Kidney glomerular epithelial cell (primary cell): ENCODE data around the gene CFAP74.
"Not testable (repeated sequence)": the region's sequence is repeated elsewhere in the genome, so short reads cannot be mapped to it uniquely, and the experiment has no call there.

Experiments used
- DNase-seq: peaks from one replicate; lab custom pipeline; 2025; lab: John Stamatoyannopoulos, UW

CFAP74 gene

GRCh38 chr1:1899266-1899966 lies 104.2 kb downstream of the CFAP74 start:
- no peak for DNase-seq

GRCh38 chr1:1898246-1898933 lies 105.2 kb downstream of the CFAP74 start:
- DNase-seq = no peak

GRCh38 chr1:1895456-1896336 lies 107.9 kb downstream of the CFAP74 start:
- no peak for DNase-seq

- DNase-seq = no peak
Observed at GRCh38 chr1:1895060-1895418, 108.5 kb downstream of the CFAP74 start.

- DNase-seq = no peak
Observed at GRCh38 chr1:1894354-1895059, 109.1 kb downstream of the CFAP74 start.

GRCh38 chr1:1893997-1894353 lies 109.6 kb downstream of the CFAP74 start:
- no peak for DNase-seq

GRCh38 chr1:1893291-1893985 lies 110.1 kb downstream of the CFAP74 start:
- DNase-seq = no peak

GRCh38 chr1:1892763-1893120 lies 110.8 kb downstream of the CFAP74 start:
- no peak for DNase-seq

- no peak for DNase-seq
Observed at GRCh38 chr1:1892079-1892762, 111.4 kb downstream of the CFAP74 start.

GRCh38 chr1:1891349-1892078 lies 112.1 kb downstream of the CFAP74 start:
- no peak for DNase-seq

GRCh38 chr1:1890506-1891348 lies 112.9 kb downstream of the CFAP74 start, which contains the start of gene GNB1:
Gene GNB1, minus strand, starts transcription at chr1:1891087. Its CDS starts 65,634 bp downstream, at chr1:1825453.
- DNase-seq = peak; percentile 72

GRCh38 chr1:1889847-1890505 lies 113.6 kb downstream of the CFAP74 start:
- DNase-seq = no peak

GRCh38 chr1:1889090-1889750 lies 114.4 kb downstream of the CFAP74 start:
- no peak for DNase-seq

GRCh38 chr1:1883890-1884289 lies 119.7 kb downstream of the CFAP74 start:
- DNase-seq = not testable (repeated sequence)

- DNase-seq = peak; percentile 26
Observed at GRCh38 chr1:1883092-1883873, 120.3 kb downstream of the CFAP74 start.

- no peak for DNase-seq
Observed at GRCh38 chr1:1881727-1882126, 121.9 kb downstream of the CFAP74 start.

GRCh38 chr1:1880617-1881312 lies 122.8 kb downstream of the CFAP74 start:
- no peak for DNase-seq
